Right renal cortex interstitium (tissue), 3 donors: ENCODE results near the gene SRMS. TPM values are rescaled to one million over a fixed set of nuclear protein-coding genes. Genes with fewer than 3 reads are reported as not detected.

Source experiments
- DNase-seq, 3 donors: peaks; one replicate each; pipeline ENCODE4 v3.0.0-alpha.2; 2013; ENCODE audit warnings: low read depth in 3 of 3, low spot score in 2 of 3
- polyA plus RNA-seq, 3 donors: library from polyadenylated mRNA; unstranded; fragments of 120-200 nt; gene quantifications; one replicate each; pipeline ENCODE4 v1.2.1, GENCODE V29; 2013; ENCODE audit not compliant: insufficient read length in 3 of 3

The SRMS gene
- polyA plus RNA-seq, 3 donors, result 0.08 to 0.21 (median 0.08) TPM

DNA sequence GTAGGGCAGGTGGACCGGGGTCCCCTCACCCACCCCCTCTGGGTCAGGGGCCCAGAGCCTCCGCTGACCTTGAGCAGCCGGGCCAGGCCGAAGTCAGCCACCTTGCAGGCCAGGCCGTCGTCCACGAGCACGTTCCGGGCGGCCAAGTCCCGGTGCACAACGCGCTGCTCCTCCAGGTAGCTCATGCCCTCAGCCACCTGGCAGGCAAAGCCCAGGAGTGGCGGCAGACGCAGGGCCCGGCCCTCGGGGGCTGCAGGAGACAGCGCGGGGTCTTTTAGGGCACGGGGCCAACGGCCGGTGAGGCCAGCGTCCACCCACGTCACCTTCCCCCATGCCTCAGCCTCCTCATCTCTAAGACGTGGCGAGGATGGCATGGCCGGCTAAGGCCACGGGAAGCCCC lies 6.2 kb downstream of the SRMS start:
- no peak for DNase-seq

GRCh38 chr20:63540417-63541186 lies 6.9 kb downstream of the SRMS start:
- no peak for DNase-seq

DNA sequence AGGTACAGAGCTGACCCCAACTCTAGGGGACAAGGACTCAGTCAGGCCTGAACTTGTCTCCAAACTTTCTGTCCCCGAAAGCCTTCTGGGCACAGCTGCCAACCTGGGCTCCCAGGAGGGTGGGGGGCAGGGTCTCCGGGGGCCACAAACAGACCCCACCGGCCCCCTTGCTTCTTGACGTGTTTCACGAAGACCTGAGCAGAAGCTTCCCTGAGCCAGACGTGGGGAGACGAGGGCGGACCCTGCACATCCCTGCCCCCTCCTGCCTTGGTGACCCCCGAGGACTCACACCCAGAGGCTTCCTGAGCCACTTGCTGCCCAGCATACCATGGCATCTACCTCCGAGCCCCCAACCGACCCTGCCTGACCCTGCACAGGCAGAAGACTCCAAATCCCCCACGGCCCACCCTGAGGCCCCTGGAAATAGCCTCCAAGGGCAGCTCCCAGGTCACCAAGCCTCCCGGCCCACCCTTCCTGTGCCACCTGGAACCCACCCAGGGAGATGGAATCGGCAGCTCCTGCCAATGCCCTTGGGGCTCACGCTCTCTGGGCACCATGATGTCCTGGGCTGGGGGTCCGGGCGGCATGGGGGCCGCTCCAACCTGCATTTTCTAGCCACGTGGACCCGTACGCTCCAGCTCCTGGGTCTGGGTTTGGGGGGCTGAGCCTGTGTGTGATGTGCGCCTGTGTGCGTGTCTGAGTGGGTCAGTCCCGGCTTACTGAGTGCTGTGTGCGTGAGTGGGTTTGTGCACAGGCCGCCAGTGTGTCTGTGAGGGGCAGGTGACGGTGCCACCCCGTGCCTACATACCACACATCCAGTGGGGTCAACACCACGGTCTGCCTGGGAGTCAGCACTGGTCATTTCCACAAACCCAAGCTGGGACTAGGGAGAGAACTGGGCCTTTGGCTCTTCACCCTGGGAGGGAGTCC lies 7.8 kb downstream of the SRMS start:
- DNase-seq, result no peak

DNA sequence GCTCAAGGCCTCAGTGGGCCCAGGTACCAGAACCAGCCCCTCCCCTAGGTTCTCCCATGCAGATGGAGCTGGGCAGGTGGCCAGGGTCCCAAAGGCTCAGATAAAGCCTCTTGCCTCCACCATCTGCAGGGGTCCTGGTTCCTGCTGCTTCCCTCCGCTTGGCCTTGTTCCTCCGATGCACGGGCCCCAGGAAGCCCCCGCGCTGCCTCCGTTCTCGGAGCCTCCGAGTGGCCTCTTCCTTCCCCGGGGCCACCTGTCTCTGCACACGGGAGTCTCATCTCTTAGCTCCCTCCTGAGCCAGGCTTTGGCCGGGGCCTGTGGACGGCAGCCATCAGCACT lies 8.5 kb downstream of the SRMS start:
- DNase-seq, result no peak

GRCh38 chr20:63538204-63539091 lies 9.1 kb downstream of the SRMS start:
- DNase-seq, result no peak

- DNase-seq, result peak in 2 of 3 donors; percentile 65 to 73
These were observed 9.9 kb downstream of the SRMS start for GRCh38 chr20:63537525-63538203.

GRCh38 chr20:63536997-63537524 lies 10.5 kb downstream of the SRMS start, which contains the start of gene PTK6:
Gene PTK6, minus strand, starts transcription at chr20:63537376. Its CDS starts 62 bp downstream, at chr20:63537314.
- DNase-seq, result no peak

- DNase-seq, result no peak
These were observed 11.1 kb downstream of the SRMS start for GRCh38 chr20:63536241-63536977.

DNA sequence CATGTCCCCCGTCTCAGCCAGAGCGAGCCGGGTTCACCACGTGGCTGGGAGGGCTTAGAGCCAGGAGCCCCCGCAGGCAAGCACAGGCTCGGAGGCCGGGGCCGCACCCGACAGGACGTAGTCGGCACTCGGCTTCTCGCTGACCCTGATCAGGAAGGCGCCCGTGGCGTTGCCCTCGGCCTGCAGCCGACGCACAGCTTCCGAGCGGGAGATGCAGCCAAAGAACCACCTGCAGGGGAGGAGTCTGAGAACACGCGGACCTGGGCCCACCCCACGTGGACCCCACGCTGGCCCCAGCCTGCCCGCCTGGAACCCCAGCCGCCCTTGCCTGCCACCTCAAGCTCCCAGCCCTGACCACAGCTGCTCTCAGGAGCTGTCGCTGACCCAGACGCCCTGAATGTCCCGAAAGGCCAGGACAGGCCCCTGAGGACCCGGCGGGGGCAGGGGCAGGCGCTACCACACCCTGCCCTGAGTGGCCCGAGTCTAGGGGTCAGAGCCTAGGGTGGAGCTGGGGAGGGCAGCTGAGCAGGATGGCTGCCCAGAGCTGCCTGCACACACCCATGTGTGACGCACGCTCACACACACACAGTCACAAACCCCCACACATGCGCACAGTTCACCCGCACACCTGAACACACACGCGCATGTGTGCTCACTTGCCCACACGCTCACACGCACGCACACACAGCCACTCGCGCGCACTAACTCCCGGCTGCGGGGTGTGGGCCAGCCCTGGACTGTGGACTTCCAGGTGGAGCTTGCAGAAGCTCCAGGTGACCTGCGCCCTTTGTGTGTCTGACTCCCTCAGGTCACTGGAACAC lies 12.5 kb downstream of the SRMS start:
- no peak for DNase-seq

DNA sequence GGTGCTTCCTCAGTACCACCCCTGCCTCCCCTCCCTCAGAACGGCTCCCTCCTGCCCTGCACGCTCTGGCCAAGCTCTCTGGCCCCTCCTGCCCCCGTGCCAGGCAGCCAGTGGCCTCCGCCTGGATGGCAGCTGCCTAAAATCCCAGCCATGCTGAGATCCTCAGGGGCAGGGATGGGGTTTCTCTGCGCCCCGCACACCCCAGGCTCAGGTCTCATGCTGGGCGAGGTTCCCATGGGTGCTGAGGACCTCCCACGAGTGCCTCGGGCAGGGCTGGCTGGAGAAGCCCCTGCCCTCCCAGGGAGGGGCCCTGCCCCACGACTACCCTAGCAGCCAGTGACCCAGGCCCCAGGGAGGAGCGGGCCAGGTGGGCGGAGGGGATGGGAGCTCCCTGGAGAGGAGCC lies 13.1 kb downstream of the SRMS start:
- DNase-seq, result no peak

DNA sequence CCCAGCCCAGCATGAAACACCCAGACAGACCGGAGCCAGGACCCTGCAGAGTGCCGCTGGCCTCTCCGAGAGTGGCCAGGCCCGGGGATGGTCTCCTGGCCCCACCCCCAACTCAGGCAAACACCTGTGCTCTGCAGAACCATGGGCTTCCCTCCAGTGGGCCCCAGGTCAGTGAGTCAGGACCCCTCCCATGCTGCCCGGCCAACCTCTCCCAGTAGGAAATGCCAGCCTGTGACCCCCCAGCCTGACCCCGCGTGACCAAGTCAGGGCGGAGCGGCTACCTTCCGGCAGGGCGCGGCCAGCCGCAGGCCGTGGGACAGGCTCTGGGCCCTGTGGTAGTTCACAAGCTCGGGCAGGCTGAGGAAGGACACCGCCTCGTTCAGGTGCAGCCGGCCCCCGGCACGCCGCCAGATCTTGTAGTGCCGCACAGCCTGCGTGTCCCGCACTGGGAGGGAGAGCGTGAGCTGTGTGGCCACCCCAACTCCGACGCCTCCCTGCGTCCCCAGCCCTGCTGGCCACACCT lies 13.6 kb downstream of the SRMS start:
- no peak for DNase-seq

DNA sequence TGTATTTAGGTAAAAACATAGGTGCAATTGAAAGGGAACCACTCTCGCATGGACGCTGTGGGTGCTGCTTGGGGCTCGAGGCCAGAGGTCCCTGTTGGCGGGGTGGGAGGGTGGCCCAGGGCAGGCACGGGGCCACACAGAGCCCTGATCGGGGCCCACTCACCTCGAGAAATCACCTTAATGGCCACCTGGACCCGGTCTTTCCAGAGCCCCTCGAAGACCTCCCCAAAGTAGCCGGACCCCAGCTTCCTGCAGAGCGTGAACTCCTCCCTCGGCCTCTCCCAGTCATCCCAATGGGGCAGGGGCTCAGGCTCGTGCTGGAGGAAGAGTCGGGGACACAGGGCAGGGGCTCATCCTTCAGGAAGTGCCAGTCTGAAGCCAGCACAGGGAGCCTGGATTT lies 14.2 kb downstream of the SRMS start:
- no peak for DNase-seq

DNA sequence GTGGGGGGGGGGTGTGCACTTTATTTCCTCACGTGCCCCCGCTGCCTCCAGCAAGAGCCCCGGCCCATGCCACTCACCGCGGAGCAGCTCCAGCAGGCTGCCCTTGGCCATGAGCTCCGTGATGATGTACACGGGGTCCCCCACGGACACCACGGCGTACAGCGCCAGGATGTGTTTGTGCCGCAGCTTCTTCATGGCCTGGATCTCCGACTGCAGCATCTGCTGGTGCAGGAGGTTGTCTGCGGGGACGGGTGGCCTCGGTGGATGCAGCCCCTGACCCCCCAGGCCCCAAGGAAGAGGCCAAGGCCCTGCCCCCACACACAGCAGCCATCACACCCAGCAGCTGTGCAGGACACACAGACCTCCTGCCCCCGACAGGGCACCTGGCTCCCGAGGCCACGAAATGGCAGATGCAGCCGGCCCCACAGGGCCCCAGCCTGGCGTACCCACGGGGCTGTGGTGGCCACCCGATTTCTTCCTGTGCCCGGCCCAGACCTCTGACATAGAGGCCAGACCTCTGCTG lies 15.0 kb downstream of the SRMS start:
- no peak for DNase-seq

- no peak for DNase-seq
These were observed 15.7 kb downstream of the SRMS start for GRCh38 chr20:63531686-63532448.

DNA sequence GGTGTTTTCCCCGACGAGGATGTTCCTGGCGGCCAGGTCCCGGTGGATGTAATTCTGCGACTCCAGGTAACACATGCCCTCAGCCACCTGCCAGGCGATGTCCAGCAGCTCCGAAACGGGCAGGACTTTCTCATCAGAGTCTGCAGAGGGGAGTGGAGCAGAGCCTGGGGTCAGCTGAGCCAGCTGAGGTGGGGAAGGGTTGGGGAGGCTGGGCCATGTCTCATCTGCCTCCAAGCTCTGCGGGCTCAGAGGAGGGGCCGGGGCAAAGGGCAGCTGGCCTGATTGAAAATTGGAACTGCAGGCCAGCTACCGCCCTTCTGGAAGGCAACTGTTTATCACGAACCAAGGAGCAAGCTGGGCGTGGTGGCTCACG lies 16.8 kb downstream of the SRMS start:
- no peak for DNase-seq

DNA sequence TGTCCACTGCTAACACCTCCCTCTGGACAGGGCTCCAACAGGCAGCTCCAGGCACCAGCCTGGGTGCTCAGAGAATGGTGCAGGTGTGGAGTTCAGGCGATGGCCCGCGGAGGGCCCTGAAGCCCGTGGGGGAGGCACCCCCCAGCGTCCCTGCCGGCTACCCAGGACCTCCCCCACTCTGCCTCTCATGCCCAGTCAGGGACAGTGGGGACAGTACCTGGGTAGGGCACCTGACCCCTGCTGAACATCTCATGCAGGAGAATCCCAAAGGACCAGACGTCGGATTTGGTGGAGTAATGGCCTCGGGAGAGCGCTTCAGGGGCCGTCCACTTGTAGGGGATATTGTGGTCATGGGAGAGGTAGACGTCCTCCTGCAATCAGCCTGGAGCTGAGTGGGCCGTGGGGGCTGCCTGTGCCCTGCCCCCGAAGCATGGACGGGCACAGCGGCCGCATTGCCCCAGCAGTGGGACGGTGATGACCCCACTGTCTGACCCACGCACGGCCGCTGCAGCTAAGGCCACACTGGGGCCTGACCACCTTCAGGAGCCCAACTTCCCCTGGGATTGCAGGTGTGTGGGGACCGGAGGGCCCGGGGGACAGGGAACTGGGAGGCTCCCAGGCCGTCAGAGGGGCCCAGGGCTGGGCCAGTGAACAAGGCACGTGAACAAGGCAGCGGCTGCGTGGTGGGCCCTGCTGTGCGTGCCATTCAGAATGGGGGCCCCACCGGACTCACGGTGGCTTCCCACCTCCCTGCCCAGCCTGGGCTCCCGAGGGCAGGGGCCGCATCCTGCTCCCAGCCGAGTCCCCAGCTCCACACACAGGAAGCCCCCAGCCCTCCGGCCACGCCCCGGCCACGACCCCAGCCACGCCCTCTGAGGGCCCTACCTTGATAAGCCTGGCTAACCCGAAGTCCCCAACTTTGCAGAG lies 17.4 kb downstream of the SRMS start:
- no peak for DNase-seq
